NCI-H2227 treated with DMSO at 0.1 percent for 48 hours (cell line): ENCODE results near the gene PRDM16.
"Not testable (repeated sequence)": the region's sequence is repeated elsewhere in the genome, so short reads cannot be mapped to it uniquely, and the experiment has no call there.

ENCODE experiments used
- DNase-seq: peaks from one replicate; lab custom pipeline; 2025; lab: John Stamatoyannopoulos, UW

Gene PRDM16

DNA sequence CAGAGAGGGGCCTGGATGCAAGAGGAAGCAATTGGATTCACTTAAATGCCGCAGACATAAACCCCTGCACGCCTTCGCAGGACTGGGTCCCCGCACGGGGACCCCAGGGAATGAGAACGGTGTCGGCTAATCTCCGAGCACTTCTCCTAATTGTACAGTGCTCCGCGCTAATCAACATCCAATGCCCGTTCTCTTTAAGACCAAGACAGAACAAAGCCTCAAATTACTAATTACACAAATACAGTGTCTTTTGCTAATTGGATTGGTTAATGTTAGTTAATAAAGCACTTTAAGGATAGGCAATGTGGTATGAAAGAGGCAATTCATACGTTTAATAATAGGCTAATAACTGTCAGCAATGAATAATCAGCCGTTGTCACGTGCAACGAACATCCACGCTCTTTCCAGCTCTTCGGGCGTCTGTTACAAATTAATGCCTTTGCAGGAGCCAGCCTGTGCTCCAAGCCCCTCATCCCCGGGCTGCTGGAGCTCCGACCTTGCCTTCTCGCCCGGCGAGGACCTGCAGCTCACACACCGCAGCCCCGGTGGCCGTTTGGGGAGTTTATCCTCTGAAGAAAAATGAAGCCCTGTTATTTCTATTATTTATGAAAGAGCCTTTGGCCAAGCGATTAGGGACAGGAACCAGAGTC is 157.8 kb downstream of the PRDM16 start:
- DNase-seq: no peak

DNA sequence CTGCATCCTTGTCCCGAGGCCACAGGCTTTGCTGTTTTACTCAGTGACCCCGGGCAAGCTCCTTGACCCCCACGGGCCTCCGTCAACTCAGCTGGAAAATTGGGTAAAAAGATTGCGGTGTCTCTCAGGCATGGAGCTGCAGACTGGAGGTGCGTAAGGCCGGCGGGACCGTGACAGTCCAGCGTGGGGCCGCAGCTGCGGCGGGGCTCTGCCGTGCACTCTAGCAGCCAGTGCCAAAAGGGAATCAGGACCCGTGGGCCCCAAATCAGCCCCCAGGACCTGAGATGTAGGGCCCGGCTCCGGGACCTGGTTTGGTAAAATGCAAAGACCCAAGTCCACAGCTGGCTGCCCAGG is 158.3 kb downstream of the PRDM16 start:
- DNase-seq: no peak

DNA sequence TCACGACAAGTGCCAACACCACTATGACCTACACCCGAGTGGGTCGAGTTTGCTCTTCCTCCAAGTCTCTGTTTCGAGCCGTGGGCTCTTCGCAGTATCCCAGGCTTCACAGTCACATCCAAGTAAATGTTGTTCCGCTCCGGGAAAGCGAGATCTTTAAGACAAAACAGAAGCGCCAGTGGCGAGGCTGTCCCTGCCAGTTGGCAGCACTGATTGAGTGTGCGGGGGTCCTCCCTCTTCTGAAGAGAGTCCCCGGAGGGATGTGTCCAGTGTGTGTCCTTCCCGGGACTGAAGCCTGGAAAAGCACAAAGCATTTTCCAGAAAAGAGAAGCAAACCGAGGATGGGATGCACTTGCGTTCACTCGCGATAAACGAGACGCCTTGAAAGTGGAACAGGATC is 158.9 kb downstream of the PRDM16 start:
- no peak for DNase-seq

DNA sequence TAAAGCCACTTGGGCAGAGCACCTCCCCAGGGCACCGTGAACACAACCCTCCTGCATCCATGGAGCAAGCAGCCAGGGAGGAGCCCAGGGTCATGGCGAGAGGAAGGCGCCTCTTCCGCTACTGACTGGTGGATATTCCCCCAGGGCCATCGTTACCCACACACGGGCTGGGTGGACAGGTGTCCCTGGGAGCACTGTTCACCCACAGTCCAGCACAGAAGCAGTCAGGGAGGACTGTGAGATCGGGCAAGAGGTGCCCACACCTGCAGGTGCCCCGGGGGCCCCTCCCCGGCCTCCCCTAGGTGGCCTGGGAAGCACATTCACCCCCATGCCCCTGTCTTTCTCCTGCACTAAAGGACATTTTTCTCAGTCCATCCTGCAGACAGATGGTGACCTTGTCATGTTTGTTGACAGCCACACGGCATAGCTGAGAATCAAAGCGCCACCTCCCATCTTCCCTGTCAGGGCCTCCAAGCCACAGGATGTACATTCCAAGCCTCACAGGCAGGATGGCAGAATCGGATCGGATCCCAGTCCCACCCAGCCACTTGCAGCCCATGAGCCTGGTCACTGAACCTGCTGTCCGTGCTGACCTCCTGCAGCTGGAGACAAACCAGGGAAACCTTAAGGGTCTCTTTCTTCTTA is 160.2 kb downstream of the PRDM16 start:
- no peak for DNase-seq

DNA sequence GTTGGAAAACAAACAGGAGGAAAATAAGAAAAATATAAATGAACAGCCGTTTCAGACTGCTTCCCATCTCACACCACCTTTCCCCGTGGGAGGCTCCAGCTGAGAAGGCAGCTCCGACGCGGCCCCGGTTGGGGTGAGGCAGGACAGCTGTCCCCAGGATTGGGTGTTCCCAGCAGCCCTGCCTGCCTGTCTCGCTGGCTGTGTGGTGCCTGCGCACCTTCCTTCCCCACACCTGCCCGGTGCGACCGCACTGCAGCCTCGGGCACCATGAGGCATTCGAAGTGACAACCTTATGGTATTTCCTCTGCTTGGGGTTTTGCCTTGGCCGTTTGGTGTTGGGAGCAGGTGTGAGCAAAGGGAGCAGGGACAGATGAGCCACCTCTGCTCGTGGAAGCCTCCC is 161.6 kb downstream of the PRDM16 start:
- no peak for DNase-seq

DNA sequence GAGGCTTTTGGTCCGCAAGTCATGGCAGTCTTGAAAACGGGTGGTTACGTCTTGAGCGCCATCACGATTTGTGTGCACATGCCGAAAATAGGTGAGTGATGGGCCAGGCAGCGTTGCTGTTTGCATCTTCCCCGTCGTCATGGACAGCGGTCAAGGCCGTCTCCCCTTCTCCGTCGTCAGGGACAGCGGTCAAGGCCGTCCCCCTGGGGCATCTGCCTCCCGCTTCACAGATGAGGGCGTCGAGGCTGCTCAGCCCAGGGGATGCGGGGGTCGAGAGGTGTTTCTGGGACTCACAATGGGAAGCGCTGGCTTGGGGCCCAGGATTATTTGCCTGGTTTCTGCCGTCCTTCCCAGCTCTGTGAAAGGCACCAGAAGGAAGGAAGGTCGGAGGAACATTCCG is 162.2 kb downstream of the PRDM16 start:
- no peak for DNase-seq

DNA sequence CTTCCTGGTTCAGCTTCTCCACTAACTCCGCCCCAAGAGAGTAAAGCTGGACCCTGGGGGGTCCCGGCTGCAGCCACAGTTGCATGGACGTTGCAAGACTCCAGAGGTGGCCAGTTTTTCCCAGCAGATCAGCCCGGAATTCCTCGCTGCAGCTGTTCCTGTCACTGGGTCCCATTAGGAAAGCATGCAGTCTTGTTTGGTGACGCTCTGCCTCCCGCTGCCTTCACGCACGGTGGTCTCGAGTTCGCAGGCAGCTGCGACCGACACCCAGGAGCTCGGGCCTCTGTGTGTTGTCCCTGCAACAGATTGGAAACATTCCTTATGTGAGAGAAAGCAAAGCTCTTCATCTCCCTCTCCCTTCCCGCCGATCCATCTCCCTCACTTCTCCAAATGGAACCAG is 162.8 kb downstream of the PRDM16 start:
- DNase-seq: no peak

DNA sequence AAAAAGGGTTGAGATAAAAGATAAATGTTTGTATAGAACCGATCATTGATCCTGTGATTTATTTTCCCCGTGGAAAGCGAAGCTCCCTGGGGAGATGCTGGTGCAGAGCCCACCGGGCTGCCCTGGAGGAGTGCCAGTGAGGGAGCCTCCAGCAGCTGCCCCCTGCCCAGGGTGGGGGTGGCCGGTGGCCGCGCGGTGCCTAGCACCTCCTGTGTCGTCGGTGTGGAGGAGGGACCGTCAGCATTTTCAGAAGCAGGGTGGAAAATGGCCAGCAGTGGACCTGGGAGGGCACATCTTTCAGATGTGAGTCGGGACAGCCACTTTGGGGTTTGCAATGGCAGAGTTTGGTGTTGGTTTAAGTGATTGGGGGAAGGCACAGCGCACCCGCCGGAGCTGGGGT is 164.0 kb downstream of the PRDM16 start:
- no peak for DNase-seq

DNA sequence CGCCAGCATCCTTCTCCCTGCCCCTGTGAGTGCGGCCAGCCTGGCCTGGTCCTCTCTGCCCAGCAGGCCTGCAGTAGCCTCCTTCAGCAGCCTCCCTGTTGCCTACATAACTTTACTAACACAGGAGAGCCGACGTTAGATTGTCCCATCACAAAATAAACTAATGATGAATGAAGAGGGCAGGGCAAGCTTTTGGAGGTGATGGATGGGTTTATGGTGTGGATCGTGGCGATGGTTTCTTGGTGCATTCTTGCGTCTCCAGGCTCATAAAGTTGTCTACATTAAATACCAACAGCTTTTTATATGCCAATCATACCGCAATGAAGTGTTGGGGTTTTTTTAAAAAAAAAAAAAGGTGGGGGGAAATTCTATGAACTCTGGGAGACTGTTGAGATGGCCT is 164.5 kb downstream of the PRDM16 start:
- no peak for DNase-seq

DNA sequence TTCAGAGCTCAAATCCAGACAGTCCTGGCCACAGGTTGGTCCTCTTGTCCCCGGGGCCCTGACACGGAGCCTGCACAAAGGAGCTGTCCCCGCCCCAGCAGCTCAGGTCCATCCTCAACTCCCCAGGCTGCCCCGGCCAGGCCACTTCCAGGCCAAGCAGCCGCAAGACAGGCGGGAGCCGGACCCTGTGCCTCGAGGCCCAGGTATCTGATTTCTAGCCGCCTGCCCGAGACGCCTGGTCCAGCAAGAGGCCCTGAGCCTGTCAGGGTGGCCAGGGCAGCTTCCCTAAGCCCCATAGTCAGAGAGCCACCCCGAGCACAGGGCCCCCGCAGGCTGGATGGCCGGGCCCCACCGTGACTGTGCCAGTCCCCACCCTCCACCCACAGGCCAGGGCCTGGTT is 165.3 kb downstream of the PRDM16 start:
- DNase-seq: no peak

DNA sequence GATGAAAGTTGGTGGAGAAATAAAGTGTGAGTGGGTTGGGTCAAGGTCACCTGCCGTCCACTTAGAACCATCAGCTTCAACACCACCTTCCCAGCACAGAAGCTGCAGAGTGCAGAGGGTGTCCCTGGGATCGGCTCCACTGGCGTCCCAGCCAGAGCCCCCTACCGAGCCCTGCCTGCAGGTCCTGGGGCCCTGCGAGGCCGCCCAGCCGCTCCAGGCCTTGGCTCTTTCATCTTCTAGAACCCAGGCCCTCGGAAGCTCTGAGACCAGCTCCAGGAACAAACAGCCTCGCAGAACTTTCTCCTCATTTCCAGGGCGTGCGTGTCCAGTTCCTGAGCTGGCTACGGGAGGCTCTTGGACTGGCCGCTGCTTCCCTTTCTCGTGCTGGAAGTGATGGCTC is 166.0 kb downstream of the PRDM16 start:
- DNase-seq: no peak

DNA sequence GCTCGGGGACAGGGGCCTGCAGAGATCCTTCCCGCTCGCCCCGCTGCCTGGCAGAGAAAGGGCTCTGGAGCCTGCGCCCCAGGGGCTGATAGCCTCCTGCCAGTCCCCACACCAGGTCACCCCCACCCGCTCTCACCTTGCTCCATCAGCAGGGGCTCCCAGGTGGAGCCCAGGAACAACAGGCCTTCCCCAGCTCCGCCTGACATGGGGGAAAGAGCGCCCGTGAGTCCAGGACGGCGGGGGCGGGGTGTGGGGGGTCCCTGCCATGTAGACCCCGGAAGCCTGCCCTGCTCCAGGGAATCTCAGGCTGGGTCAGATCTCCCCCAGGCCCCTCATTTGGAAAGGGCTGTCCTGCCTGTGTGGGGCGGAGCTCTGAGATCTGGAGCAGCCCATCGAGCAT is 166.5 kb downstream of the PRDM16 start:
- DNase-seq: no peak

DNA sequence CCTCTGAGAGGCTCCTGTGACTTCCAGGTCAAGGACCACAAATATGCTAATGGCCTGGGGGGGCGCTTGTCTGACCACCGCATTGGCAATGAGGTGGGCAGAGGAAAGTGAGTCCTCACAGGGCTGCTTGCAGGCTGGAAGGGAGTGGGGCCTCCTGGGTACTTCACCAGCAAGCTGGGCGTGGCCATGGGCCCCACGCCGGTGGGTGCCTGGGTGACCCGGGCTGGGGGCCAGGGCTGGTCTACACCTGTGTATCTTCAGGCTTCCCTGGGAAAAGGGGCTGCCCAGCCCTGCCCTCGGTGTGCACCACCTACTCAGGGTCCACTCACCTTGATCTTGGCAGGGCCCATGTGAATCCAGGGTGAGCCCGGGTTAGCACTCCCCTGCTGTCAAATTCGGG is 167.4 kb downstream of the PRDM16 start:
- DNase-seq: no peak

DNA sequence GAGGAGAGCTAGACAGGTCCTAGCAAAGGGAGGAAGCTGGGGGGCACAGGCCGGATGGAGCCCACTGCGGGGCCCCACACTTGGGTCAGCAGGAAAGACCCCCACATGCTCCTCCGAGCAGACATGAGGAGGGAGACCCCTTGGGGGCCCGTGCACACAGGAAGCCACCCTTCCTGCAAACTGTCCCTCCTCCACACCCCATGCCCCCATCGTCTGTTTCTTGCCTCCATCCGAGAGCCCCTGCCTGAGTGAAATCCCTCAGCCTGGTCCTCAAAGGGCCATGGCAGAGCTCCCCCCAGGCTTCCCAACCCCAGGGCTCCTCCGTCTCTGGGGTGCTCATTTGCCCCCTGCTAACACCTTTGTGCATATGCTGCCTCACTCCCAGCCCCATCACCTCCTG is 168.0 kb downstream of the PRDM16 start:
- DNase-seq: no peak

DNA sequence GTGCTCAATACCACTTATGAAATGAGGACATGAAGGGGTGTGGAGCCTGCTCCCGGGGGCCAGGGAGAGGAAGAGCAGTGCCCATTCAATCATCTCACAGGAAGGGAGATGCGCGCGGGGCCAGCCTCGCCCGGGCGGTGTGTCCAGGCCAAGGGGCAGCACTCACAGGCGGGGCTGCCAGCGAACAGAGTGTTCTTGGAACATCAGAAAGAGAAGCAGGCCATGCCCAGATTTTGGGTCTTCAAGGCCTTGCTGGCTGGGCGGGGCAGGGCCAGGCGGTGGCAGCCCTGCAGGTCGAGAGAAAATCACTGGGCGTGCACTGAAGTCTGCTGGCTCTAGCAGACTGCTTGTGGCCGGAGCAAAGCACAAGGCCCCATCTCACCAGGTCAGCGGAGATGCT is 168.6 kb downstream of the PRDM16 start:
- DNase-seq: no peak

DNA sequence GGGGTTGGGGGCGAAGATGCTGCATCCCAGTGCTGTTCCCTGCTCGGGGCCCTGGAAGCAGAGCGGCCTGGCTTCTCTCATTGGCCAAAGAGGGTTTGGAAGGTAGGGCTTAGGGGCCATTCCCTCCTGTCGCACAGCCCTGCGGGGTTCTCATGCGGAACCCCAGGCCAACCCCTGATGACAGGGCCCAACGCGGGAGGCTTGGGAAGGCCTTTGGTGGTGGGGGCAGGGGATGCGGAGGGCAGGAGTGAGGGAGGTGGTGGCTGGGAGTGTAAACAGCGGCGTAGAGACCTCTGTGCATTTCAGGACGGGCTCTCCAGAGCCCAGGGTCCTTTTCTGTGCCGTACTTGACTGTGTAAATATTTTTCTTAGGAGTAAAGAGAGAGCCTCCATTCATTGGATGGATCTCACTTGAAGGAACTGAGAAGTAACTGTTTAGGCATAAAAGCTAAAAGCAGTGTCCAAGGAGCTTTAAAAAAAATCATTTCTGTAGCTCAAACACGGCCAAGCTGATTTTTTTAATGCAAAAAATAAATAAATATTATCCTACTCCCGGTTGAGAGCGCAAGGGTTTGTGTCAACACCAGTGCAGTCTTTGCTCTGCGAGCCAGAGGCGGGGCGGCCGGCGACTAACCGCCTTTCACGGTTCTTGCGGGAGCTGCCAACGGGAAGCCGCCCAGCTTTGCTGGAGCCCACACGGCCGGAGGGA is 169.1 kb downstream of the PRDM16 start:
- no peak for DNase-seq

DNA sequence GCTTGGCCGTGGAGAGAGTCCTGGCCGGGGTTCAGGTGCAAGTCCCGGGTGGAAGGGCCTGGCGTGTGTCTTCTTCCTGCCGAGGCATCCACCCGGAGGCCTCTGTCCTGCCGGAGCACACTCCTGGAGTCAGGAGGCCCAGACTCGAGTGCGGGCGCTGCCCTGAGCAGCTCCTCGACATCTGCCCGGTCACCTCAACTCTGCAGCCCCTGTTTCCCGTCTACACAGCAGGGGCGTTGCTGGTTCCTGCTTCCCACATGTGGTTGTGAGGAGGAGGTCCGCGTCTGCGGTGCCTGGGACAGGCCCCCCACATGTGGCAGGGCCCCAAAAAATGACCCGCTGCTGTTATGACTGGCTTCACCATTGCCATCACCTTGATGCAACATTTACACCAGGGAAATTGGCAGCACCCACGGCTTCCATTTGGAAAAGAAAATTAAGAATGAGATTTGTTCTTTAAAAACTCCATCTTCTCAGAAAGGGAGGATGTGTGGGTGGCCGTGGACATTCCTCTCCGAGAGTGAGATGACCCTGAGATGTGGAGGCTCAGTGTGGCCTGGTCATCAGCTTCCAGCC is 169.8 kb downstream of the PRDM16 start:
- no peak for DNase-seq

DNA sequence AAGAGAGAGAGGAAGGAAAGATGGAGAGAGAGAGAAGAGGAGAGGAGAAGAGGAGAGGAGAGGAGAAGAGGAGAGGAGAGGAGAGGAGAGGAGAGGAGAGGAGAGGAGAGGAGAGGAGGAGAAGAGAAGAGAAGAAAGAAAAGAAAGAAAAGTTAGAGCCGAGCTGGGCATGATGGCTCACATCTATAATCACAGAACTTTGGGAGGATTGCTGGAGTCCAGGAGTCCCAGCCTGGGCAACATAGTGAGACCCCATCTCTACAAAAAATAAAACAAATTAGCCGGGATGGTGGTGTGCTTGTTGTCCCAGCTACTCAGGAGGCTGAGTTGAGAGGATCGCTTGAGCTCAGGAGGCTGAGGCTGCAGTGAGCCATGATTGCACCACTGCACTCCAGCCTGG is 171.0 kb downstream of the PRDM16 start:
- DNase-seq: not testable (repeated sequence)

DNA sequence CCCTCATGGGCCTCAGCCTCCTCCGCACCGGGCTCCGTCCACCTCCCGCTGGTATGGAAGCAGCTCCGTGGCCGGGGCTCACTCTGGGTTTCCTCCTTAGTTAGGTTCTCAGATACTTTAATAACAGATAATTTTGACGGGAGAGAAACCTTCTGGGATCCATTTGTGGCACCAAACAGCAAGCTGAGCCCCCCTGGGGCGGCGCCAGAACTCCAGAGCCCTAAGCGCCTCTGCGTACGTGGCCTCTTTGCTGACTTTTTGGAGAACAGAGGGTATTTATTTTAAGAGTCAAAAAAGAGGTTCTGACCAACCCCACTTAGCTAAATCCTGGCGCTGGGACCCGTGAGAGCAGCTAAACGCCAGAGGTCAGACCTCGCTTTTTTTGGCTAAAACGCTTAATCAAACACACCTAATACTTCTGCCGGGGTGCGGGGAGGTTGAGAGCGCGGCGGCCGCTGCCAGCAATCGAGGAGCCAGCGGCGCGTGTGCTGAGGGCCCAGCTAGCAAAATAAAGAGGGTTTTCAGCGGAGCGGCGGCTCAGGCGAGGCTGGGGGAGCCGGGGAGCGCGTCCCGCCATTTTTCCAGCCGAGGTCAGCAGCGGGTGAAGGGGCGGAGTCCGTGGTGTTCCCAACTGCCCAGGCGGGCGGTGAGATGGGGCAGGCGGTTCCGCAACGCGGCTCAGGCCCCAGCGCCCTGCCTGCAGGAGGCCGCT is 171.7 kb downstream of the PRDM16 start:
- no peak for DNase-seq

DNA sequence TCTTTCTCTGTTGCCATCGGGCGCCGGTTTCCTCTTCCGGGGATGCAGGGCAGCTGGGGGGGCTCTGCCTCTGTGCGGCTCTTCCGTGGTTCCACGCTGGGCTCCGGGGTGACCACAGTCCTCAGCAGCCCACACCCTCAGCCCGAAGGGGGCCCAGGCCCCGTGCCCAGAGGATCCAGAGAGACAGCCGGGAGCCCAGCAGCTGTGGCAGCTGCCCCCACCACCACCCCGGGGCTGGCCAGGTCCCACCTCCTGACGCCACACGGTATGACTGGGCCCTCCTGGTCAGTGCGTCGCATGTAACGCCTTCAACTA is 172.2 kb downstream of the PRDM16 start:
- DNase-seq: no peak

DNA sequence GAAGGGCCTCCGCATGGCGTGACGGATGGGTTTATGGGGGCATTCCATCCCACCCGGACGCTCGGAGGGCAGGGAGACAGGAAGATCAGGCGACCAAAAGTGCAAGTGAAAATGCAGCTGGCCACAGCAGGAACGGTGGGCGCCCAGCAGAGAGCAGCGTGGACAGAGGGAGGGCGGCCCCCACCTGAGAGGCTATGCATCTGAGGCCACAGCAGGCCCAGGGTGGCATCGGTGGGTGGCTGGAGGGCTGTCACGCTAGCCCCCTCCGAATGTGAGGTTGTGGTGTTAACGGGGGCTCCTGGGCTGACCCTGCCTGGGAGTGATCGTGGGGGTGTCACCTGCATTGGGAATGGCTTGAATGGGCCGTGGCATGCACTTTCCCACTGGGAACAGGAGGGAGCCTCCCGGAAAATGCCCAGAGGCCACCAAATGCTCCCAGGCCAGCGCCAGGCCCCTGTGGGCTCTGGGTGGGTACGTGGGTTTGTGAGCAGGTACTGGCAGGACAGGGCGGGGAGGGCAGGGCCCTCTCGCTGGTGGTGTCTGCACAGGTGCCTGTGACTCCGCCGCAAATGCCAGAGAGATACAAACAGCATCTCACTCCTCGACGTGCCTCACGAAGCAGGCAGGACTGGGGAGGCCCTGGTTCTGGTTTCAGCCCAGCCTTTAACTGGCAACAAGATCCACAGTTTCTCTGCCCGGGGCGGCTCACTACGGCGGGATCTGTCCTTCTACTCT is 172.8 kb downstream of the PRDM16 start:
- no peak for DNase-seq
